ENCODE results near the gene TM6SF1.
"Not testable (repeated sequence)": the region's sequence is repeated elsewhere in the genome, so short reads cannot be mapped to it uniquely, and the experiment has no call there.

TM6SF1 gene

DNA sequence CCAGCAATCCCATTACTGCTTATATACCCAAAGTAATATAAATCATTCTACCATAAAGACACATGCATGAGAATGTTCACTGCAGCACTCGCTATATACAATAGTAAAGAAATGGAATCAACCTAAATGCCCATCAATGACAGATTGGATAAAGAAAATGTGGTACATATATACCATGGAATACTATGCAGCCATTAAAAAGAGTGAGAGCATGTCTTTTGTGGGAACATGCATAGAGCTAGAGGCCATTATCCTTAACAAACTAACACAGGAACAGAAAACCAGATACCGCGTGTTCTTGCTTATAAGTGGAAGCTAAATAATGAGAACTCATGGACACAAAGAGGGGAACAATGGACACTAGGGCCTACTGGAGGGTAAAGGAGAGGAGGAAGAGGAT lies 34.7 kb downstream of the TM6SF1 start:
- not testable (repeated sequence) for H3K4me1 ChIP-seq (ENCODE audit: control insufficient read depth in 2 of 2, insufficient read depth in 1 of 2, low read depth in 1 of 2, low read length in 2 of 2); H3K27me3 ChIP-seq (ENCODE audit: control insufficient read depth in 3 of 3, insufficient read depth in 3 of 3, low read depth in 1 of 3, low read length in 3 of 3); H2BK12ac ChIP-seq (ENCODE audit: low read length); H2BK5ac ChIP-seq (ENCODE audit: low read length); H3K79me1 ChIP-seq (ENCODE audit: low read depth, low read length); H3K23ac ChIP-seq (ENCODE audit: low read depth, low read length, poor library complexity); H2AFZ ChIP-seq (ENCODE audit: low read length); H3K9me3 ChIP-seq (replicated peaks in 1 of 2; ENCODE audit: control insufficient read depth in 2 of 2, insufficient read depth in 1 of 2, low read depth in 1 of 2, low read length in 2 of 2); H3K4me2 ChIP-seq (ENCODE audit: insufficient read depth, low read length, poor library complexity, severe bottlenecking); H3K4ac ChIP-seq (ENCODE audit: low read length); H3K9ac ChIP-seq (ENCODE audit: low read depth, low read length, poor library complexity); H3K14ac ChIP-seq (ENCODE audit: low read length); DNase-seq (ENCODE audit: low spot score); H2BK15ac ChIP-seq (ENCODE audit: low read length); H2AK5ac ChIP-seq (ENCODE audit: low read depth, low read length); H4K91ac ChIP-seq (ENCODE audit: low read depth, low read length, poor library complexity); H4K8ac ChIP-seq (ENCODE audit: low read depth, low read length); H3K27ac ChIP-seq (replicated peaks; ENCODE audit: low read length); H2BK120ac ChIP-seq (ENCODE audit: low read depth, low read length); H3K4me3 ChIP-seq (ENCODE audit: low read length in 2 of 2); H3K18ac ChIP-seq (ENCODE audit: low read length)
- peaks cover 24 to 97% of the 10 kb centered on the region in 2 donors for H3K36me3 ChIP-seq (replicated peaks in 1 of 2; ENCODE audit: control insufficient read depth in 2 of 2, insufficient read depth in 2 of 2, low read length in 2 of 2)
- no CpG with 5 or more reads among the region's 3 CpGs for WGBS, 2 donors (ENCODE audit: extremely low coverage in 2 of 2, insufficient read length in 2 of 2, insufficient replicate concordance in 1 of 2)

GRCh38 chr15:83144771-83145170 lies 37.3 kb downstream of the TM6SF1 start:
- H3K4me2 ChIP-seq (ENCODE audit: insufficient read depth, low read length, poor library complexity, severe bottlenecking): no peak overlapping the region
- H3K36me3 ChIP-seq (replicated peaks in 1 of 2; ENCODE audit: control insufficient read depth in 2 of 2, insufficient read depth in 2 of 2, low read length in 2 of 2): peaks cover 27 to 95% of the 10 kb centered on the region in 2 donors
- no peaks in the 10 kb centered on the region for H3K4me1 ChIP-seq (ENCODE audit: control insufficient read depth in 2 of 2, insufficient read depth in 1 of 2, low read depth in 1 of 2, low read length in 2 of 2)
- no peak overlapping the region for H3K4me3 ChIP-seq (ENCODE audit: low read length in 2 of 2)
- H3K27me3 ChIP-seq (ENCODE audit: control insufficient read depth in 3 of 3, insufficient read depth in 3 of 3, low read depth in 1 of 3, low read length in 3 of 3): no peaks in the 10 kb centered on the region
- H2BK120ac ChIP-seq (ENCODE audit: low read depth, low read length): no peak overlapping the region
- no peak overlapping the region for H3K18ac ChIP-seq (ENCODE audit: low read length)
- no peaks in the 10 kb centered on the region for H3K79me1 ChIP-seq (ENCODE audit: low read depth, low read length)
- H4K8ac ChIP-seq (ENCODE audit: low read depth, low read length): no peak overlapping the region
- H2BK12ac ChIP-seq (ENCODE audit: low read length): no peak overlapping the region
- H2BK5ac ChIP-seq (ENCODE audit: low read length): no peak overlapping the region
- no peak overlapping the region for H3K9ac ChIP-seq (ENCODE audit: low read depth, low read length, poor library complexity)
- H3K14ac ChIP-seq (ENCODE audit: low read length): no peak overlapping the region
- no peak overlapping the region for H4K91ac ChIP-seq (ENCODE audit: low read depth, low read length, poor library complexity)
- H2AK5ac ChIP-seq (ENCODE audit: low read depth, low read length): no peak overlapping the region
- DNase-seq (ENCODE audit: low spot score): no peak
- H3K23ac ChIP-seq (ENCODE audit: low read depth, low read length, poor library complexity): no peak overlapping the region
- H3K27ac ChIP-seq (replicated peaks; ENCODE audit: low read length): no peak overlapping the region
- no peak overlapping the region for H2AFZ ChIP-seq (ENCODE audit: low read length)
- H3K4ac ChIP-seq (ENCODE audit: low read length): no peak overlapping the region
- no CpG with 5 or more reads among the region's 3 CpGs for WGBS, 2 donors (ENCODE audit: extremely low coverage in 2 of 2, insufficient read length in 2 of 2, insufficient replicate concordance in 1 of 2)
- no peak overlapping the region for H2BK15ac ChIP-seq (ENCODE audit: low read length)
- H3K9me3 ChIP-seq (replicated peaks in 1 of 2; ENCODE audit: control insufficient read depth in 2 of 2, insufficient read depth in 1 of 2, low read depth in 1 of 2, low read length in 2 of 2): peaks cover 0 to 3% of the 10 kb centered on the region in 2 donors

- Histone ChIP-seq H3K27ac (replicated peaks; ENCODE audit: low read length) (no peak overlapping the region), H2BK5ac (ENCODE audit: low read length) (no peak overlapping the region), H3K4ac (ENCODE audit: low read length) (no peak overlapping the region), H2AFZ (ENCODE audit: low read length) (no peak overlapping the region), H4K91ac (ENCODE audit: low read depth, low read length, poor library complexity) (no peak overlapping the region), H2BK12ac (ENCODE audit: low read length) (no peak overlapping the region), H3K4me3 (ENCODE audit: low read length in 2 of 2) (no peak overlapping the region), H2BK120ac (ENCODE audit: low read depth, low read length) (no peak overlapping the region), H2BK15ac (ENCODE audit: low read length) (no peak overlapping the region), H3K4me1 (ENCODE audit: control insufficient read depth in 2 of 2, insufficient read depth in 1 of 2, low read depth in 1 of 2, low read length in 2 of 2) (no peaks in the 10 kb centered on the region), H3K9ac (ENCODE audit: low read depth, low read length, poor library complexity) (no peak overlapping the region), H3K27me3 (ENCODE audit: control insufficient read depth in 3 of 3, insufficient read depth in 3 of 3, low read depth in 1 of 3, low read length in 3 of 3) (no peaks in the 10 kb centered on the region), H3K23ac (ENCODE audit: low read depth, low read length, poor library complexity) (no peak overlapping the region), H3K79me1 (ENCODE audit: low read depth, low read length) (peaks cover 2% of the 10 kb centered on the region), H3K14ac (ENCODE audit: low read length) (no peak overlapping the region), H4K8ac (ENCODE audit: low read depth, low read length) (no peak overlapping the region), H2AK5ac (ENCODE audit: low read depth, low read length) (no peak overlapping the region), H3K4me2 (ENCODE audit: insufficient read depth, low read length, poor library complexity, severe bottlenecking) (no peak overlapping the region), H3K18ac (ENCODE audit: low read length) (no peak overlapping the region), H3K36me3 (replicated peaks in 1 of 2; ENCODE audit: control insufficient read depth in 2 of 2, insufficient read depth in 2 of 2, low read length in 2 of 2) (peaks cover 23 to 93% of the 10 kb centered on the region in 2 donors), H3K9me3 (replicated peaks in 1 of 2; ENCODE audit: control insufficient read depth in 2 of 2, insufficient read depth in 1 of 2, low read depth in 1 of 2, low read length in 2 of 2) (peaks cover 0 to 3% of the 10 kb centered on the region in 2 donors)
- no CpG with 5 or more reads among the region's 1 CpG for WGBS, 2 donors (ENCODE audit: extremely low coverage in 2 of 2, insufficient read length in 2 of 2, insufficient replicate concordance in 1 of 2)
- DNase-seq (ENCODE audit: low spot score): no peak
These were observed 45.8 kb downstream of the TM6SF1 start for GRCh38 chr15:83153288-83153687.

- H3K27ac ChIP-seq (replicated peaks; ENCODE audit: low read length): no peak overlapping the region
- no peak overlapping the region for H2AFZ ChIP-seq (ENCODE audit: low read length)
- H4K91ac ChIP-seq (ENCODE audit: low read depth, low read length, poor library complexity): no peak overlapping the region
- no peak overlapping the region for H2BK5ac ChIP-seq (ENCODE audit: low read length)
- no peak overlapping the region for H2BK15ac ChIP-seq (ENCODE audit: low read length)
- no CpG with 5 or more reads among the region's 1 CpG for whole genome bisulfite sequencing, 2 donors (ENCODE audit: extremely low coverage in 2 of 2, insufficient read length in 2 of 2, insufficient replicate concordance in 1 of 2)
- no peaks in the 10 kb centered on the region for H3K27me3 ChIP-seq (ENCODE audit: control insufficient read depth in 3 of 3, insufficient read depth in 3 of 3, low read depth in 1 of 3, low read length in 3 of 3)
- no peak for DNase-seq (ENCODE audit: low spot score)
- H2AK5ac ChIP-seq (ENCODE audit: low read depth, low read length): no peak overlapping the region
- H3K23ac ChIP-seq (ENCODE audit: low read depth, low read length, poor library complexity): no peak overlapping the region
- peaks cover 14 to 94% of the 10 kb centered on the region in 2 donors for H3K36me3 ChIP-seq (replicated peaks in 1 of 2; ENCODE audit: control insufficient read depth in 2 of 2, insufficient read depth in 2 of 2, low read length in 2 of 2)
- no peak overlapping the region for H3K18ac ChIP-seq (ENCODE audit: low read length)
- H3K4ac ChIP-seq (ENCODE audit: low read length): no peak overlapping the region
- no peaks in the 10 kb centered on the region for H3K4me1 ChIP-seq (ENCODE audit: control insufficient read depth in 2 of 2, insufficient read depth in 1 of 2, low read depth in 1 of 2, low read length in 2 of 2)
- peaks cover 2% of the 10 kb centered on the region for H3K79me1 ChIP-seq (ENCODE audit: low read depth, low read length)
- no peak overlapping the region for H3K4me3 ChIP-seq (ENCODE audit: low read length in 2 of 2)
- no peak overlapping the region for H2BK120ac ChIP-seq (ENCODE audit: low read depth, low read length)
- no peak overlapping the region for H3K9ac ChIP-seq (ENCODE audit: low read depth, low read length, poor library complexity)
- H4K8ac ChIP-seq (ENCODE audit: low read depth, low read length): no peak overlapping the region
- no peak overlapping the region for H3K14ac ChIP-seq (ENCODE audit: low read length)
- no peak overlapping the region for H3K4me2 ChIP-seq (ENCODE audit: insufficient read depth, low read length, poor library complexity, severe bottlenecking)
- H3K9me3 ChIP-seq (replicated peaks in 1 of 2; ENCODE audit: control insufficient read depth in 2 of 2, insufficient read depth in 1 of 2, low read depth in 1 of 2, low read length in 2 of 2): no peaks in the 10 kb centered on the region
- no peak overlapping the region for H2BK12ac ChIP-seq (ENCODE audit: low read length)
These were observed 48.5 kb downstream of the TM6SF1 start for GRCh38 chr15:83155942-83156341.
